NCI-H146 treated with DMSO at 0.1 percent for 48 hours (cell line): ENCODE results near the gene TPRN.
A peak's percentile ranks its signal among the peaks of the same experiment; 100 is the strongest.

ENCODE experiments used
- DNase-seq: peaks from one replicate; lab custom pipeline; 2025; ENCODE audit not compliant: unreplicated experiment; lab: John Stamatoyannopoulos, UW

The TPRN gene

GRCh38 chr9:137173796-137174664 lies 26.5 kb downstream of the TPRN start:
- no peak for DNase-seq

DNA sequence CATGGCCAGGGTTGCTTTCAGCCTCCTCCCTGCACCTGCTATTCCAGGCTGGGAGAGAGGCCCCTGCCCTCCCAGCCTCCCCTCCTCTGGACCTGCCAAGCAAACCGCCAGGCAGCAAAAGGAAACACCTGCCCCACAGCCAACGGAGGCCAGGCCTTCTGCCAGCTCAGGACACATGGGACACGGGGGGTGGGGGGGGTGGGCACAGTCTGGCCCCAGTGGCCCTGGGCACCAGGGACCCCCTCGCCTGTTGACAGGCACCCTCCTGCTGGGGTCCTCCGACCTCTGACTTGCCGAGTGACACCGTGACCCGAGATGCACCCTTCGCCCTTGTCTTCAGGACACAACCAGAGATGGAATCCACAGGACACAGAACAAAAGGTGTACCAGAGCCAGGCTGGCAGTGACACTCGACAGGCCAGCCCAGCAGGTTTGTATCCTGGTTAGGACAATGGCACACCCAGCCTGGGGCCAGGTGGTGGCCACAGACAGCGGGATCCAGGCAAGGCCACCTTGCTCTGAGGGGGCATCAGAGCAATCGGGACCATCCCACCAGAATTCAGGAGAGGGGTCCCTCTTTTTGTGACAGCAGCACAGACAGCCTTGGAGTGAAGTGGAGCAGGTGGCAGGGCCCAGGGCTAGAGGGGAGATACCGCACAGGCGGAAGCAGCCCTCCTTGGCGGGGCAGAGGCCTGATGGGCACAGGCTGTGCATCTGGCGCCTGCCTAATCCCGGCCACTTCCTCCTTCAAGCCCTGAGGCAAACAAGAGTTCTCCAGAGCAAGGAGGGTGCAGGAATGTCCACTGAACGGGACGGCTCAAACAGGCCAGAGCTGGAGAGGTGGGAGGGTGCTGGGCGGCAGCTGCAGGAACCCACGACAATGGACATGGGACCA lies 27.4 kb downstream of the TPRN start:
- DNase-seq: no peak

DNA sequence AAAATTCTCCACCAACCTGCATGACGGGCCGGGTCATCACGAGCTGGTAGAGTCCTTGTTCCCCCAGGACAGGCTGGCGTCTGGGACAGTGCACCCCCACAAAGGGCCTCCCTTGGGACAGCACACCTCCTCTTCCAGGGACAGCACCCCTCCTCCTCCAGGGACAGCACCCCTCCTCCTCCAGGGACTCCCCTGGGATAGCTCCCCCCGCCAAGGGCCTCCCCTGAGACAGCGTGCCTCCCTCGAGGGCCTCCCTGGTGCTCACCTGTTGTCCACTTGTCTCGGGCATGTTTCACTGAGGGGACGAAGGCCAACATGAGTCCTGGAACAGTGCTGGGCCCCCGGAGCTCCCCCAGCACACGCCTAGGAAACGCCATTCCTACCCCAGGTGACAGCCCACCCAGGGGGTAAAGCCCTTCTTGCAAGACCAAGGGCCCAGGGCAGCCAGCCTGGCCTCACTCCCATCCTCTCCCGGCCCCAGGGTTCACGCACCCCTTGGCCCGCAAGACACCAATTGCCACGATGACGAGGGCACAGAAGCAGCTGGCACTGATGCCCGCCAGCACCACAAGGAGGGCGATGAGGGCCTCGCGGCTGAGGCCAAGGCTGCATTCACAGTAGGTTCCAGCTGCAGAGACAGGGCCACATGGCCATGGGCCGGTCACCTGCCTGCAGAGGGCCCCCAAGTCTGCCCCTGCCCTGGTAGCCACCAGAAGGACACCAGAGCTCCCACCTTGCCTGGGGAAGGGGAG lies 29.2 kb downstream of the TPRN start:
- DNase-seq: no peak

DNA sequence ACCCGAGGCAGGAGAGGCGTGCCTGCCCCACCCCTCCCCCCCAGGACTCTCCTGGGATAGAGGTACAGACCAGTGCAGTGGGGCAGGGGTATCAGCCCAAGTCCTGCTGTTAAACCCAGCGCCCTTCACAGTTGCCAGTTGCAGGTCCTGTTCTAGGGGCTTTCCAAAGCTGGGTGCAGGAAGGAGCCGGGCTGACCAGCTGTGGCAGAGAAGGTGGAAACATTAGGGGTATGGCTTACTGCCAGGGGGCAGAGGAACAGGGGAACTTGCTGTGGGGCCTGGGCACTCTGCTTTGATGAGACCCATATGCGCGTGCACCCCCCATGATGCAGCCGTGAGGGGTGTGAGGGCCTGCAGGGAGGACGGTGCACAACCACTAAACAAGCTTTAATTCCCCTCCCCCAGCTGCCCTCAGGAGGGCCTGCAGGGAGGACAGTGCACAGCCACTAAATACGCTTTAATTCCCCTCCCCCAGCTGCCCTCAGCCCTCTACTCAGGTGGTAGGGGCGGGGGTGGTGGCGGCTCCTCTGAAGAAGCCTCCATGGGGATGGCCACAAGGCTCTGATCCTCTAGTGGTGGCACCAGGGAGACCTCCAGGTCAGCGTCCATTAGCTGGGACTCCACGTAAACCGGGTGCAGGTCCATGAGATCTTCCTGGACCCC lies 29.9 kb downstream of the TPRN start:
- no peak for DNase-seq

DNA sequence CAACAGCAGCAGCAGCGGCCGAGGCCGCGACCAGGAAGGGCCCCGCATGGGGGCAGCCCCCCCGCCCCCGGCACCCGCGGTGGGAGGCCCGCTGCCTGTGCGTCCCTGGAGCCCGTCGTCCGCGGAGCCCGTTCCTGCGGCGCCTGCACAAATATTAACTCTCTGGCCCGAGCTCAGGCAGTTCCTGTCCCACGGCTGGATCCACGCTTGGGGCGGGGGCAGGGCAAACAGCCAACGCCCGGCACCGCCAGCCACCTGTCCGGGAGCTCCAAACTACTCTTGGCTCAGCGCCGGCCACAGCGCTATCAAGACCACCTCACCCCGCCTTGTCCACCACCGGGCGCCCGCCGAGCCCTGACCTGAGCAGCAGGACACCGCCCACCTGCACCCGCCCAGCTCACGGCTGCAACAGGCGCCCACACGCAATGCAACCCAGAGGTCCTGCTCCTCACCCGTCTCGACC lies 30.6 kb downstream of the TPRN start, which contains the start of gene LRRC26:
LRRC26 (minus strand) TSS at position 156 of the 463 bp plus-strand sequence; CDS start at position 48, 108 bp downstream.
- DNase-seq: no peak

- DNase-seq: peak; percentile 63
These were observed 31.4 kb downstream of the TPRN start for GRCh38 chr9:137168904-137169856.

GRCh38 chr9:137168573-137168903 lies 32.0 kb downstream of the TPRN start:
- DNase-seq: no peak

DNA sequence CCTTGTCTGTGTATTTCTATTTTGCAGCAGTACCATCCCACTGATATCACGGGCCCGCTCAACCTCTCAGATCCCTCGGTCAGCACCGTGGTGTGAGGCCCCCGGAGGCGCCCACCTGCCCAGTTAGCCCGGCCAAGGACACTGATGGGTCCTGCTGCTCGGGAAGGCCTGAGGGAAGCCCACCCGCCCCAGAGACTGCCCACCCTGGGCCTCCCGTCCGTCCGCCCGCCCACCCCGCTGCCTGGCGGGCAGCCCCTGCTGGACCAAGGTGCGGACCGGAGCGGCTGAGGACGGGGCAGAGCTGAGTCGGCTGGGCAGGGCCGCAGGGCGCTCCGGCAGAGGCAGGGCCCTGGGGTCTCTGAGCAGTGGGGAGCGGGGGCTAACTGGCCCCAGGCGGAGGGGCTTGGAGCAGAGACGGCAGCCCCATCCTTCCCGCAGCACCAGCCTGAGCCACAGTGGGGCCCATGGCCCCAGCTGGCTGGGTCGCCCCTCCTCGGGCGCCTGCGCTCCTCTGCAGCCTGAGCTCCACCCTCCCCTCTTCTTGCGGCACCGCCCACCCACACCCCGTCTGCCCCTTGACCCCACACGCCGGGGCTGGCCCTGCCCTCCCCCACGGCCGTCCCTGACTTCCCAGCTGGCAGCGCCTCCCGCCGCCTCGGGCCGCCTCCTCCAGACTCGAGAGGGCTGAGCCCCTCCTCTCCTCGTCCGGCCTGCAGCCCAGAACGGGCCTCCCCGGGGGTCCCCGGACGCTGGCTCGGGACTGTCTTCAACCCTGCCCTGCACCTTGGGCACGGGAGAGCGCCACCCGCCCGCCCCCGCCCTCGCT lies 32.6 kb downstream of the TPRN start:
- DNase-seq: peak; percentile 29

DNA sequence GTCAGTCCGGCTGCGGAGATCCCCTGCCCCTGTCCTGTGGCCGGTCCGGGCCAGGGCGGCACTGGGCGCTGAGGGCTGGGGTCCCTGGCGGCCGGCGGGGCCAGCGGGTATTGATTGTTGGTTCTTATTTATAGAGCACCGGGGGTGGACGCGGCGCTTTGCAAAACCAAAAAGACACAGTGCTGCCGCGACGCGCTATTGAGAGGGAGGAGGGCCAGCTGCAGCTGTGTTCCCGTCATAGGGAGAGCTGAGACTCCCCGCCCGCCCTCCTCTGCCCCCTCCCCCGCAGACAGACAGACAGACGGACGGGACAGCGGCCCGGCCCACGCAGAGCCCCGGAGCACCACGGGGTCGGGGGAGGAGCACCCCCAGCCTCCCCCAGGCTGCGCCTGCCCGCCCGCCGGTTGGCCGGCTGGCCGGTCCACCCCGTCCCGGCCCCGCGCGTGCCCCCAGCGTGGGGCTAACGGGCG lies 33.2 kb downstream of the TPRN start:
- DNase-seq: no peak

GRCh38 chr9:137166380-137167229 lies 33.9 kb downstream of the TPRN start:
- no peak for DNase-seq

DNA sequence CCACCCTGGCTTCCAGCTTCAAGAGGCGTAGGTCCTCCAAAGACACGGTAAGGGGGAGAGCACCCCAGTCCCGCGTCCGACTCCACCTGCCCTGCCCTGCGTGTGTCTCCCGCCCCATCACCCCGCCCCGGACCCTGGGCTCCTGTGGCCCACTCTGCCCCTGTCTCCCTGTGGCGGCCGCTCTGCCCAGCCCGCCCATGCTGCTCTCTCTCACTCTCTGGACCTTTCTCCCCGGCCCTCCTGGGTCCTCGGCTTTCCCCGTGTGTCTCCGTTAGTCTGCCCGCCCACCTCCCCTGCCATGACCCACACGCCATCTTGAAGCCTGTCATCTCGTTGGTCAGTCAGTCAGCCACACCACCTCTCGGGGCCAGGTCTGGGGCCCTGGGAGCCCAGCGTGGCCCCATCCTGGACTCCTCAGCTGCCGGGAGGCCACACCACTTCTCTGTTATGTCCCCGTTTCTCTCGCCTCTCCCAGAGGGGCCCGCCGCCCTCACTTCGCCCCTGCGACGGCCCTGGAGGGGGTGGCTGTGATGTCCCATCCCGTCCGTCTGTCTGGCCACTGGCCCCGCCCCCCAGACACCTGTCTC lies 35.2 kb downstream of the TPRN start:
- no peak for DNase-seq

GRCh38 chr9:137164370-137165249 lies 35.9 kb downstream of the TPRN start:
- DNase-seq: no peak

DNA sequence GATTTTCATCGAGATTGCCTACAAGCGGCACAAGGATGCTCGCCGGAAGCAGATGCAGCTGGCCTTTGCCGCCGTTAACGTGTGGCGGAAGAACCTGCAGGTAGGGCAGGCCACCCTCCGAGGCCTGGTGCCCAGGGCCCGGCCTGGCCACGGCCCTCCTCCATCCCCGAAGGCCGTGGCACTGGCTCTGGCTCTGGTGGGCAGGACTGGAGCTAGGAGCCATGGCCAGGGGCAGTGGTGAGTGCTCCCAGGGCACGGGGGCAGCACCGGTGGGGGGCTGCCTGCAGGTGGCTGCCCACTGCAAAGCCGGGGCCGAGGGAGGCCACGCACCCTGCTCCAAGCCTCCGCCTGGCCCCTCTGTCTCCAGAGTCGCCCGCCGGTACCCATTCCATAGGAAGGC lies 36.7 kb downstream of the TPRN start:
- DNase-seq: no peak

- no peak for DNase-seq
These were observed 37.2 kb downstream of the TPRN start for GRCh38 chr9:137163365-137163715.

DNA sequence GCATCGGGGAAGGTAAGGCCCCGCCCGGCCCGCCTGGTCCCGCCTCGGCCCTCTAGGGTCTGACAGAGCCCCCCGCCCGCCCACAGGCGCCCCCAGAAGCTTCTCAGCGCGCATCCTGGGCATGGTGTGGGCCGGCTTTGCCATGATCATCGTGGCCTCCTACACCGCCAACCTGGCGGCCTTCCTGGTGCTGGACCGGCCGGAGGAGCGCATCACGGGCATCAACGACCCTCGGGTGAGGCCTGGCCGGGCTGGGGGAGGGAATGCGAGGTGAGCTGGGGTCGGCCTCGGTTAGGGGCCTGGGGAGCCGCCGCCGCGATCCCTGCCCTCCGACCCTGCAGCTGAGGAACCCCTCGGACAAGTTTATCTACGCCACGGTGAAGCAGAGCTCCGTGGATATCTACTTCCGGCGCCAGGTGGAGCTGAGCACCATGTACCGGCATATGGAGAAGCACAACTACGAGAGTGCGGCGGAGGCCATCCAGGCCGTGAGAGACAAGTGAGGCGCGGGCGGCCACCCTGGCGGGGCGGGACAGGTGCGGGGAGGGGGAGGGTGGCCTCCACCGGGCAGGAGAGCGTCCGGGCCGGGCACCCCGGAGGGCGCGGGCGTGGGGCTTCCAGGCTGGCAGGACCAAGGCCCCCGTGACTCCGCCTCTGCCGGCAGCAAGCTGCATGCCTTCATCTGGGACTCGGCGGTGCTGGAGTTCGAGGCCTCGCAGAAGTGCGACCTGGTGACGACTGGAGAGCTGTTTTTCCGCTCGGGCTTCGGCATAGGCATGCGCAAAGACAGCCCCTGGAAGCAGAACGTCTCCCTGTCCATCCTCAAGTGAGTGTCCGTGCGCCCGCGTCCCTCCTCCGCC lies 37.8 kb downstream of the TPRN start:
- no peak for DNase-seq
